T-cell (primary cell): ENCODE data around the gene KRTAP2-4. TPM values are rescaled to one million over a fixed set of nuclear protein-coding genes. Genes with fewer than 3 reads are reported as not detected.

Experiments used
- ATAC-seq, 4 experiments: fragments of 200-7000 bp in 3 of 4; fragments of 150-1000 bp in 1 of 4; cut with Tn5 transposase; replicated peaks in 1 of 4; 1 replicate in 3 of 4; 2 replicates in 1 of 4; pipeline ENCODE4 v1.10.0; 2021; ENCODE audit warnings: moderate library complexity in 3 of 4, mild to moderate bottlenecking in 2 of 4, moderate number of reproducible peaks in 1 of 4
- CTCF ChIA-PET, 2 donors: fragments of 300-600 bp; sonication (Branson Sonifier 250); formaldehyde crosslinking; loops; one replicate each; lab custom pipeline; 2022; ENCODE audit warnings: antibody characterized with exemption in 2 of 2; lab: Charles Lee
- POLR2A ChIA-PET, 2 donors: fragments of 300-600 bp; sonication (Branson Sonifier 250); formaldehyde crosslinking; loops; one replicate each; lab custom pipeline; 2022; ENCODE audit warnings: antibody characterized with exemption in 2 of 2; lab: Charles Lee
- DNase-seq, 35 experiments: peaks; one replicate each; pipeline versions ENCODE4 v3.0.0 to v3.0.0-alpha.2; 2013 to 2023
- H3K27ac ChIP-seq: one replicate; pipeline ENCODE4 v1.5.1; 2013; ENCODE audit warnings: low read length
- H3K27me3 ChIP-seq, 2 experiments: replicated peaks in 1 of 2; 1 replicate in 1 of 2; 2 replicates in 1 of 2; pipeline versions ENCODE4 v1.6.1 to v1.7.0; 2013; ENCODE audit warnings: low read length in 1 of 2, mixed read lengths in 1 of 2; ENCODE audit not compliant: control insufficient read depth in 2 of 2, insufficient read depth in 2 of 2; ENCODE audit errors: extremely low read depth in 1 of 2
- H3K36me3 ChIP-seq, 2 donors: 1 replicate in 1 of 2; 2 replicates in 1 of 2; pipeline versions ENCODE4 v1.6.1 to v1.7.0; 2013; ENCODE audit warnings: low read length in 1 of 2; ENCODE audit not compliant: control insufficient read depth in 2 of 2, insufficient read depth in 1 of 2; ENCODE audit errors: extremely low read depth in 1 of 2
- H3K4me1 ChIP-seq, 2 experiments: 1 replicate in 1 of 2; 2 replicates in 1 of 2; pipeline versions ENCODE4 v1.6.1 to v1.7.0; 2013; ENCODE audit warnings: low read length in 2 of 2, mixed read lengths in 1 of 2; ENCODE audit not compliant: insufficient read depth in 2 of 2, control insufficient read depth in 1 of 2; ENCODE audit errors: extremely low read depth in 1 of 2
- H3K4me3 ChIP-seq, 2 donors: 1 replicate in 1 of 2; 2 replicates in 1 of 2; pipeline versions ENCODE4 v1.5.1 to v1.7.0; 2013; ENCODE audit warnings: mild to moderate bottlenecking in 2 of 2, low read length in 1 of 2, moderate library complexity in 1 of 2; ENCODE audit not compliant: control insufficient read depth in 1 of 2; ENCODE audit errors: extremely low read depth in 1 of 2
- H3K9me3 ChIP-seq: 2 replicates; pipeline ENCODE4 v1.7.0; 2013
- H3K27ac Mint-ChIP-seq, 2 donors: one replicate each; pipeline ENCODE4 v1.8.0; 2020 to 2021; ENCODE audit warnings: mild to moderate bottlenecking in 2 of 2, mixed read lengths in 2 of 2
- H3K27me3 Mint-ChIP-seq, 2 donors: one replicate each; pipeline ENCODE4 v1.8.0; 2021 to 2022; ENCODE audit warnings: mixed read lengths in 2 of 2
- H3K36me3 Mint-ChIP-seq: one replicate; pipeline ENCODE4 v1.8.0; 2021; ENCODE audit warnings: mixed read lengths
- H3K4me1 Mint-ChIP-seq, 3 donors: one replicate each; pipeline ENCODE4 v1.8.0; 2020 to 2022; ENCODE audit warnings: mixed read lengths in 3 of 3, mild to moderate bottlenecking in 1 of 3
- H3K4me3 Mint-ChIP-seq, 3 donors: one replicate each; pipeline ENCODE4 v1.8.0; 2020 to 2022; ENCODE audit warnings: mild to moderate bottlenecking in 3 of 3, mixed read lengths in 3 of 3, moderate library complexity in 3 of 3
- H3K9me3 Mint-ChIP-seq, 3 donors: one replicate each; pipeline ENCODE4 v1.8.0; 2020 to 2022; ENCODE audit warnings: mixed read lengths in 3 of 3
- WGBS: methylation state at CpG from one replicate; pipeline ENCODE4 v1.1.5; 2013; ENCODE audit warnings: missing lambda C conversion rate; ENCODE audit not compliant: insufficient coverage; 5-methylcytosine and 5-hydroxymethylcytosine counted together
- total RNA-seq, 35 experiments: library from RNA in 6 of 35; stranded (reverse) in 6 of 35; fragments of 120-200 nt in 1 of 35; gene quantifications; one replicate each; pipeline versions ENCODE4 v1.2.1 to v1.2.4 and lab custom pipeline; 2013 to 2026

KRTAP2-4 gene
- total RNA-seq, 5 donors from 2014 or later (not counting 1 experiment from before 2014, with no cell fraction given): not detected

DNA sequence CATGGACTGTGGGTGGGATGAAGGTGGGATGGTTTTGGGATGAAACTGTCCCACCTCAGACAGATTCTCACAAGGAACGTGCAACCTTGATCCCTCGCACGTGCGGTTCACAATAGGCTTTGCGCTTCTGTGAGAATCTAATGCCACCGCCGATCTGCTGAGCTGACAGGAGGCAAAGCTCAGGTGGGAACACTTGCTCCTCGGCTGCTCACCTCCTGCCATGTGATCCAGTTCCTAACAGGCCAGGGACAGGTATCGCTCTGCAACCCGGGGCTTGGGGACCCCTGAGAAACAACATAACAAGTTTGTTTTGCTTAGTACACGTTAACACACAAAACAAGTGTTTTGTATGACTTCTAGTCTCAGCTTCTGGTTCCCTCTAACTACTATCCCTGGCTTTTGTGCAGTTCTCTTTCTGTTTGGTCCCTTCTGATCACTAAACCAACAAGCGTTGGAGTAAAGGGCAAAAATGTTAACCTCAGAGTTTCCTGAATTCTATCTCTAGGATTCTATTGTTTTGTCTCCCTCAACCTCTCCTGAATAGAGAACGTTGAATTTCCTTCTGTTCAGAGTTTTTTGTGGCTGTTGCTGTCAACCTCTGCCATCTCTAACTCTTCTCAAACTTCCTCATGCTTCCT, 49.0 kb downstream of the KRTAP2-4 start:
- 85% methylated on average over 12 of the region's 13 CpGs for WGBS
- H3K9me3 Mint-ChIP-seq: peaks cover 0 to 4% (median 3%) of the 10 kb centered on the region in 3 donors
- POLR2A ChIA-PET: interaction anchor here in 1 of 2 donors (0.6 kb wide), 1 partner anchor 774 kb away, joined by 4 read pairs; no protein-coding TSS in a partner anchor
- DNase-seq: no peak
- peaks cover 3 to 21% of the 10 kb centered on the region in 2 donors for H3K27me3 Mint-ChIP-seq
- no peaks in the 10 kb centered on the region for H3K36me3 Mint-ChIP-seq
- H3K36me3 ChIP-seq: no peaks in the 10 kb centered on the region
- CTCF ChIA-PET: no interaction called here
- no peaks in the 10 kb centered on the region for H3K9me3 ChIP-seq
- no peaks in the 10 kb centered on the region for H3K27me3 ChIP-seq
- no peak overlapping the region for H3K27ac Mint-ChIP-seq
- no peak overlapping the region for H3K4me3 ChIP-seq
- no peaks in the 10 kb centered on the region for H3K4me1 ChIP-seq
- no peak overlapping the region for H3K27ac ChIP-seq
- H3K4me3 Mint-ChIP-seq: no peak overlapping the region
- no peak for ATAC-seq
- H3K4me1 Mint-ChIP-seq: no peaks in the 10 kb centered on the region

- H3K9me3 Mint-ChIP-seq: no peaks in the 10 kb centered on the region
- ATAC-seq: no peak
- no peak for DNase-seq
- 66% methylated on average over 4 of the region's 7 CpGs for WGBS
- no peak overlapping the region for H3K27ac Mint-ChIP-seq
- Histone ChIP-seq H3K36me3 (no peaks in the 10 kb centered on the region), H3K9me3 (no peaks in the 10 kb centered on the region), H3K4me1 (no peaks in the 10 kb centered on the region), H3K27ac (no peak overlapping the region), H3K4me3 (no peak overlapping the region), H3K27me3 (no peaks in the 10 kb centered on the region)
- H3K4me1 Mint-ChIP-seq: no peaks in the 10 kb centered on the region
- peaks cover 3 to 15% of the 10 kb centered on the region in 2 donors for H3K27me3 Mint-ChIP-seq
- no peak overlapping the region for H3K4me3 Mint-ChIP-seq
- ChIA-PET POLR2A (no interaction called here), CTCF (no interaction called here)
- H3K36me3 Mint-ChIP-seq: no peaks in the 10 kb centered on the region
Measured at GRCh38 chr17:41015454-41015853, 50.2 kb downstream of the KRTAP2-4 start.

Other genes starting within 250 kb of the KRTAP2-4 start
- 10 to 100 TPM; 27.2 to 35.3 (median 31.4) TPM for gene KRT10, start 243.3 kb downstream of the KRTAP2-4 start, total RNA-seq
- under 1 TPM in 1 of 5 donors, not detected in 4; 0.10 TPM for gene KRT12, start 198.7 kb downstream of the KRTAP2-4 start, total RNA-seq
- gene KRT20, start 180.6 kb downstream of the KRTAP2-4 start, total RNA-seq: under 1 TPM in 1 of 5 donors, not detected in 4; 0.47 TPM
- not detected for gene KRT23, start 128.2 kb downstream of the KRTAP2-4 start, total RNA-seq
- not detected for gene KRT39, start 98.9 kb downstream of the KRTAP2-4 start, total RNA-seq
- gene KRT40, start 81.6 kb downstream of the KRTAP2-4 start, total RNA-seq: not detected
- not detected for gene KRTAP3-3, start 71.7 kb downstream of the KRTAP2-4 start, total RNA-seq
- not detected for gene KRTAP3-2, start 66.0 kb downstream of the KRTAP2-4 start, total RNA-seq
- gene KRTAP3-1, start 56.8 kb downstream of the KRTAP2-4 start, total RNA-seq: not detected
- not detected for gene KRTAP1-5, start 38.7 kb downstream of the KRTAP2-4 start, total RNA-seq
- gene KRTAP1-4, start 35.7 kb downstream of the KRTAP2-4 start, total RNA-seq: not detected
- gene KRTAP1-3, start 31.0 kb downstream of the KRTAP2-4 start, total RNA-seq: not detected
- not detected for gene KRTAP1-1, start 24.4 kb downstream of the KRTAP2-4 start, total RNA-seq
- gene KRTAP2-1, start 18.6 kb downstream of the KRTAP2-4 start, total RNA-seq: not detected
- gene KRTAP2-2, start 10.6 kb downstream of the KRTAP2-4 start, total RNA-seq: not detected
- gene KRTAP2-3, start 5.8 kb downstream of the KRTAP2-4 start, total RNA-seq: not detected
- gene KRTAP4-7, start 18.3 kb upstream of the KRTAP2-4 start, total RNA-seq: not detected
- not detected for gene KRTAP4-8, start 32.3 kb upstream of the KRTAP2-4 start, total RNA-seq
- not detected for gene KRTAP4-16, start 36.3 kb upstream of the KRTAP2-4 start, total RNA-seq
- not detected for gene KRTAP4-9, start 39.5 kb upstream of the KRTAP2-4 start, total RNA-seq
- gene KRTAP4-11, start 52.5 kb upstream of the KRTAP2-4 start, total RNA-seq: not detected
- gene KRTAP4-12, start 58.3 kb upstream of the KRTAP2-4 start, total RNA-seq: not detected
- not detected for gene KRTAP4-6, start 74.7 kb upstream of the KRTAP2-4 start, total RNA-seq
- not detected for gene KRTAP4-5, start 83.9 kb upstream of the KRTAP2-4 start, total RNA-seq
- gene KRTAP4-4, start 94.9 kb upstream of the KRTAP2-4 start, total RNA-seq: not detected
- gene KRTAP4-3, start 102.3 kb upstream of the KRTAP2-4 start, total RNA-seq: not detected
- not detected for gene KRTAP4-2, start 112.3 kb upstream of the KRTAP2-4 start, total RNA-seq
- gene KRTAP4-1, start 119.0 kb upstream of the KRTAP2-4 start, total RNA-seq: not detected
- gene KRTAP9-1, start 124.0 kb upstream of the KRTAP2-4 start, total RNA-seq: not detected
- not detected for gene KRTAP9-2, start 160.8 kb upstream of the KRTAP2-4 start, total RNA-seq
- gene KRTAP9-3, start 166.6 kb upstream of the KRTAP2-4 start, total RNA-seq: not detected
- not detected for gene KRTAP9-8, start 172.1 kb upstream of the KRTAP2-4 start, total RNA-seq
- not detected for gene KRTAP9-4, start 183.8 kb upstream of the KRTAP2-4 start, total RNA-seq
- gene KRTAP9-9, start 189.5 kb upstream of the KRTAP2-4 start, total RNA-seq: not detected
- not detected for gene KRTAP9-6, start 199.5 kb upstream of the KRTAP2-4 start, total RNA-seq
- not detected for gene KRTAP9-7, start 209.8 kb upstream of the KRTAP2-4 start, total RNA-seq
- under 1 TPM in 2 of 5 donors, not detected in 3; 0.43 to 0.84 TPM for gene KRTAP29-1, start 237.0 kb upstream of the KRTAP2-4 start, total RNA-seq
- 1 to 10 TPM in 1 of 5 donors, under 1 TPM in 3, not detected in 1; 0.16 to 1.1 (median 0.45) TPM for gene KRTAP16-1, start 243.4 kb upstream of the KRTAP2-4 start, total RNA-seq
- gene KRTAP17-1, start 249.8 kb upstream of the KRTAP2-4 start, total RNA-seq: not detected